Osteoblast (primary cell): ENCODE measurements around the gene P2RX6. TPM values are rescaled to one million over a fixed set of nuclear protein-coding genes. Genes with fewer than 3 reads are reported as not detected.
A peak's percentile ranks its signal among the peaks of the same experiment; 100 is the strongest.

Experiments used
- DNase-seq: peaks from one replicate; pipeline ENCODE4 v3.0.0; 2011; ENCODE audit warnings: low spot score, mixed read lengths; ENCODE audit not compliant: insufficient read length; ENCODE audit errors: missing footprints
- H2AFZ ChIP-seq: 2 replicates; pipeline ENCODE4 v1.6.0; 2011; ENCODE audit warnings: mild to moderate bottlenecking, low read length
- H3K27ac ChIP-seq: 2 replicates; pipeline ENCODE4 v1.5.1; 2011; ENCODE audit warnings: mild to moderate bottlenecking, low read depth, low read length, moderate library complexity
- H3K27me3 ChIP-seq: 2 replicates; pipeline ENCODE4 v1.6.0; 2012; ENCODE audit warnings: mild to moderate bottlenecking, control low read depth, inconsistent platforms, low read length, moderate library complexity; ENCODE audit not compliant: insufficient read depth
- H3K36me3 ChIP-seq: 2 replicates; pipeline ENCODE4 v1.5.1; 2011; ENCODE audit warnings: mild to moderate bottlenecking, low read length, control low read depth, moderate library complexity; ENCODE audit not compliant: insufficient read depth
- H3K4me1 ChIP-seq: 2 replicates; pipeline ENCODE4 v1.5.1; 2011; ENCODE audit warnings: mild to moderate bottlenecking, low read length, control low read depth, moderate library complexity; ENCODE audit not compliant: insufficient read depth
- H3K4me2 ChIP-seq: 2 replicates; pipeline ENCODE4 v1.6.0; 2011; ENCODE audit warnings: mild to moderate bottlenecking, low read length; ENCODE audit not compliant: insufficient read depth
- H3K4me3 ChIP-seq: fragments of 200-600 bp; sonication (generic); 3 replicates; pipeline ENCODE4 v1.5.1; 2012; ENCODE audit warnings: mild to moderate bottlenecking, low read length, inconsistent platforms; ENCODE audit not compliant: insufficient read depth
- H3K79me2 ChIP-seq: 2 replicates; pipeline ENCODE4 v1.6.0; 2012; ENCODE audit warnings: mild to moderate bottlenecking, low read length, control low read depth, inconsistent platforms; ENCODE audit not compliant: insufficient read depth
- H3K9me3 ChIP-seq: 2 replicates; pipeline ENCODE4 v1.5.1; 2011; ENCODE audit warnings: low read depth, low read length, control low read depth
- H4K20me1 ChIP-seq: 2 replicates; pipeline ENCODE4 v1.6.0; 2012; ENCODE audit warnings: mild to moderate bottlenecking, low read length, control low read depth; ENCODE audit not compliant: insufficient read depth
- total RNA-seq: library from RNA; depleted of rRNA; stranded (reverse); fragments of >200 nt; gene quantifications from 2 replicates; pipeline ENCODE4 v1.2.3, GENCODE V29; 2012
- TF ChIP-seq, protein P1 (sequence below): IDR thresholded peaks from 2 replicates; pipeline ENCODE4 v1.5.1; 2011; ENCODE audit warnings: mild to moderate bottlenecking, low read depth, low read length, moderate library complexity; ENCODE audit errors: extremely low read depth

Gene P2RX6
- total RNA-seq, 1 donor, result 5.1 TPM

DNA sequence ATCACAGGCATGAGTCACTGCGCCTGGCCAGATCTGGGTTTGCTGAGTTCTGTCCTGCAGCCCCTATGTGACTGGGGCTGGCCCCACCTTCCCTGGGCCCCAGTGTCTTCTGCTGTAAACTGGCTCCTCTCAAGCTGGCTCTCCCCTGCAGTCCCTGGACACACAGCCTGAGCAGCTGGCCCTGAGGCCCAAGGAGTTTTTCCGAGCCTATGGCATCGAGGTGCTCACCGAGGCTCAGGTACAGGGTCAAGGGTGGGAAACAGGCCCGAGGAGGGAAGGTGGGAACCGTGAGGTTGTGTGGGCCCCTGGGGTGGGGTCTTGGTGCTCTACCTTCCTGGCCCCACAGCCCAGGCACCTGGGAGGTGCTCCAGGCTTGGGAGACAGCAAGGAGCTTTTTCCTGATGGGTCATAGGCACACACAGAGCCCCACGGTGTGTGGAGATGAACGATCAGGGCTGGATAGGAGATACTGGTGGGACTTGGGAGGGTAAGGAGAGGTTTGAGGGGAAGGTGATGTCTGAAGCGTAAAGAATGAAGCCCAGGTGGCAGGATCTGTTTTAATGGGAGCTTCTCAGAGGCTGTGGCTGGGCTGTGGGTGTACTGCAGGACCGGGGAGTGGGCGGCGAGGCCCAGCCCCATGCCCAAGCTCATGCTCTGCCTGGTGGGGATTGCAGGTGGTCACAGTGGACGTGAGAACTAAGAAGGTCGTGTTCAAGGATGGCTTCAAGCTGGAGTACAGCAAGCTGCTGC lies 39.2 kb upstream of the P2RX6 start:
- H3K27ac ChIP-seq, result no peak overlapping the region
- TF ChIP-seq, protein P1, sequence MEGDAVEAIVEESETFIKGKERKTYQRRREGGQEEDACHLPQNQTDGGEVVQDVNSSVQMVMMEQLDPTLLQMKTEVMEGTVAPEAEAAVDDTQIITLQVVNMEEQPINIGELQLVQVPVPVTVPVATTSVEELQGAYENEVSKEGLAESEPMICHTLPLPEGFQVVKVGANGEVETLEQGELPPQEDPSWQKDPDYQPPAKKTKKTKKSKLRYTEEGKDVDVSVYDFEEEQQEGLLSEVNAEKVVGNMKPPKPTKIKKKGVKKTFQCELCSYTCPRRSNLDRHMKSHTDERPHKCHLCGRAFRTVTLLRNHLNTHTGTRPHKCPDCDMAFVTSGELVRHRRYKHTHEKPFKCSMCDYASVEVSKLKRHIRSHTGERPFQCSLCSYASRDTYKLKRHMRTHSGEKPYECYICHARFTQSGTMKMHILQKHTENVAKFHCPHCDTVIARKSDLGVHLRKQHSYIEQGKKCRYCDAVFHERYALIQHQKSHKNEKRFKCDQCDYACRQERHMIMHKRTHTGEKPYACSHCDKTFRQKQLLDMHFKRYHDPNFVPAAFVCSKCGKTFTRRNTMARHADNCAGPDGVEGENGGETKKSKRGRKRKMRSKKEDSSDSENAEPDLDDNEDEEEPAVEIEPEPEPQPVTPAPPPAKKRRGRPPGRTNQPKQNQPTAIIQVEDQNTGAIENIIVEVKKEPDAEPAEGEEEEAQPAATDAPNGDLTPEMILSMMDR, result no peak
- no peak overlapping the region for H3K4me2 ChIP-seq
- H3K4me3 ChIP-seq, result no peak overlapping the region
- H3K9me3 ChIP-seq, result peaks cover 7% of the 10 kb centered on the region
- H3K4me1 ChIP-seq, result peaks cover 10% of the 10 kb centered on the region
- no peaks in the 10 kb centered on the region for H3K36me3 ChIP-seq
- peak; percentile 82 for DNase-seq
- H2AFZ ChIP-seq, result no peak overlapping the region
- no peaks in the 10 kb centered on the region for H4K20me1 ChIP-seq
- no peaks in the 10 kb centered on the region for H3K27me3 ChIP-seq
- H3K79me2 ChIP-seq, result no peaks in the 10 kb centered on the region

DNA sequence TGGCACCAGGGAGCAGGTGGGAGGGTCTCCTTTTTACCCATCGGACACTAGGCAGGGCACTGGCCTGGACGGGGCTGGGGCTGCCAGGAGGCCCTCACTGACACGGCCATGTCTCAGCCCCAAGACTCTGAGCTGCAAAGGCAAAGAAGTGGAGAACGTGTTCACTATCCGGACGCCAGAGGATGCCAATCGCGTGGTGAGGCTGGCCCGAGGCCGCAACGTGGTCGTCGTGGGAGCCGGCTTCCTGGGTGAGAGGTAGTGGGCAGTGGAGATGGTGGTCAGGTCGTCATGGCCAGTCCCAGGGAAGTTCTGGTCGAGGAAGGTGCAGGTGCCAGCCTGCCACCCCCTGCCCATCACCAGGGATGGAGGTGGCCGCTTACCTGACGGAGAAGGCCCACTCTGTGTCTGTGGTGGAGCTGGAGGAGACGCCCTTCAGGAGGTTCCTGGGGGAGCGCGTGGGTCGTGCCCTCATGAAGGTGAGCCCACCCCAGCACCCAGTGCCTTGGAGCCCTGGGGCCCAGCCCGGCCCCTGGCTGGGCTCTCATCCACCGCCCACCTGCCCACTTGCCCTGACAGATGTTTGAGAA lies 38.6 kb upstream of the P2RX6 start:
- Histone ChIP-seq H3K4me2 (no peak overlapping the region), H3K4me3 (no peak overlapping the region), H3K27me3 (no peaks in the 10 kb centered on the region), H4K20me1 (no peaks in the 10 kb centered on the region), H3K9me3 (peaks cover 7% of the 10 kb centered on the region), H2AFZ (no peak overlapping the region), H3K4me1 (peaks cover 13% of the 10 kb centered on the region), H3K36me3 (no peaks in the 10 kb centered on the region), H3K79me2 (no peaks in the 10 kb centered on the region), H3K27ac (no peak overlapping the region)
- TF ChIP-seq, protein P1, result no peak
- DNase-seq, result no peak

DNA sequence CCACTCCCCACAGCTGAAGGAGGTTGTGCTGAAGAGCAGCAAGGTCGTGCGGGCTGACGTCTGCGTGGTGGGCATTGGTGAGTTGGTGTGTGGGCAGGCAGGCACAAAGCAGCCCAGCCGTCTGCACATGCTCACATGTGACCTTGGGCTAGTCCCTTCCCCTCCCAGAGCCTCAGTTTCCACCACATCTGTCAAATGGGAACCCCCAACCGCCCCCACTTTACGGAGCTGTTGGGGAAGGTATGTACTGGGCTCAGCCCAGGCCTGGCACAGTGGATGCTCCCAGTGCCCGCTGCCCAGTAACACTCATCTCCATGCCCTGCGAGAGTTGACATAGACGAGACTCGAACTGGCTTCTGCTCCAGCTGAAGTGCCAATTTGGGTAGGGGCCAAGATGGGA lies 37.9 kb upstream of the P2RX6 start:
- Histone ChIP-seq H3K79me2 (peaks cover 2% of the 10 kb centered on the region), H3K27me3 (no peaks in the 10 kb centered on the region), H3K4me1 (peaks cover 17% of the 10 kb centered on the region), H2AFZ (no peak overlapping the region), H3K27ac (no peak overlapping the region), H3K4me3 (no peak overlapping the region), H3K9me3 (peaks cover 7% of the 10 kb centered on the region), H3K4me2 (no peak overlapping the region), H3K36me3 (no peaks in the 10 kb centered on the region), H4K20me1 (no peaks in the 10 kb centered on the region)
- DNase-seq, result no peak
- TF ChIP-seq, protein P1, result no peak

DNA sequence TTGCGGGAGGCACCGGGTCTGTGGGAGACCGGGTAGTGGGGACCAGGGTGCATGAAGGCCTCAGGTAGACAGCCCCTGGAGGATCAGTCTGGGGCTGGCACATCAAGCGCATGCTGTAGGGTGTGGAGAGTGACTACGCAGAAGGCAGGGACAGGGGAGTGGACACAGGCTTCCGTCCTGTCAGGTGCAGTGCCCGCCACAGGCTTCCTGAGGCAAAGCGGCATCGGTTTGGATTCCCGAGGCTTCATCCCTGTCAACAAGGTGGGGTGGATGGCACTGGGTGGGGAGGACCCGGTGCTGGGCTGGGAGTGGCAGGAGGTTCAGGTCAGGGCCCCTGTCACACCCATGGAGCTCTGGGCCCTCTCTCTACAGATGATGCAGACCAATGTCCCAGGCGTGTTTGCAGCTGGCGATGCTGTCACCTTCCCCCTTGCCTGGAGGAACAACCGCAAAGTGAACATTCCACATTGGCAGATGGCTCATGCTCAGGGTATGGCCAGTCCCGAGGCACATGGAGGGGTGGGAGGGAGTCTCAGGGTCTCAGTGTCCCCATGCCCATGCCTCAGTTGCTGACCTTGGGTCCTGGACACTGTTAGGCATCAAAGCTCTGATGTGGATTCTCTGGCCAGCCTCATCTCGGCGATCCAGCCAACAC lies 37.3 kb upstream of the P2RX6 start:
- H3K4me1 ChIP-seq, result peaks cover 18% of the 10 kb centered on the region
- no peak for DNase-seq

More for the DNA sequence above, 37.3 kb upstream of the P2RX6 start:
- peaks cover 8% of the 10 kb centered on the region for H3K79me2 ChIP-seq
- H3K27ac ChIP-seq, result no peak overlapping the region
- H3K4me2 ChIP-seq, result no peak overlapping the region
- TF ChIP-seq, protein P1, result no peak
- H3K36me3 ChIP-seq, result no peaks in the 10 kb centered on the region
- H4K20me1 ChIP-seq, result no peaks in the 10 kb centered on the region
- H2AFZ ChIP-seq, result no peak overlapping the region
- H3K9me3 ChIP-seq, result peaks cover 7% of the 10 kb centered on the region
- H3K4me3 ChIP-seq, result no peak overlapping the region
- H3K27me3 ChIP-seq, result no peaks in the 10 kb centered on the region
